Lower lobe of right lung (tissue), 2 donors: ENCODE data around the gene SF3B1. TPM values are rescaled to one million over a fixed set of nuclear protein-coding genes. Genes with fewer than 3 reads are reported as not detected.

ENCODE experiments used
- ATAC-seq, 2 donors: fragments of 200-7000 bp; cut with Tn5 transposase; one replicate each; pipeline ENCODE4 v1.9.1; 2020 to 2022; ENCODE audit warnings: mild to moderate bottlenecking in 2 of 2, moderate library complexity in 2 of 2
- DNase-seq: peaks from one replicate; pipeline ENCODE4 v3.0.0-alpha.2; 2020
- H3K27ac ChIP-seq: fragments of 200-600 bp; one replicate; pipeline ENCODE4 v1.8.0; 2022
- H3K27me3 ChIP-seq: fragments of 200-600 bp; one replicate; pipeline ENCODE4 v1.8.0; 2022; ENCODE audit warnings: low read depth
- H3K36me3 ChIP-seq: fragments of 200-600 bp; one replicate; pipeline ENCODE4 v1.8.0; 2022; ENCODE audit warnings: mild to moderate bottlenecking
- H3K4me1 ChIP-seq: fragments of 200-600 bp; one replicate; pipeline ENCODE4 v1.8.0; 2022
- H3K4me3 ChIP-seq: fragments of 200-600 bp; one replicate; pipeline ENCODE4 v1.8.0; 2022; ENCODE audit warnings: mild to moderate bottlenecking
- H3K9me3 ChIP-seq: fragments of 200-600 bp; one replicate; pipeline ENCODE4 v1.8.0; 2022
- intact Hi-C: fragments of 100-400 bp; cut with DNase I; formaldehyde crosslinking; loops from one replicate; pipeline ENCODE4 v1.11.0; 2022
- total RNA-seq: library from RNA; stranded (reverse); fragmentation: NEBNext Ultra II Directional; extraction: Animal tissue kit (Norgen Biotek cat#: 25700); gene quantifications from one replicate; pipeline ENCODE4 v1.2.1, GENCODE V29; 2021
- TF ChIP-seq, protein P1 (sequence below): fragments of 200-600 bp; IDR thresholded peaks from one replicate; pipeline ENCODE4 v1.8.0; 2022; ENCODE audit warnings: antibody characterized with exemption, mild to moderate bottlenecking
- donor health status: DM: no; HTN: yes; CAD: no; lungs with severe emphysema.

Gene SF3B1
- total RNA-seq, 1 donor from 2014 or later: 230 TPM

DNA sequence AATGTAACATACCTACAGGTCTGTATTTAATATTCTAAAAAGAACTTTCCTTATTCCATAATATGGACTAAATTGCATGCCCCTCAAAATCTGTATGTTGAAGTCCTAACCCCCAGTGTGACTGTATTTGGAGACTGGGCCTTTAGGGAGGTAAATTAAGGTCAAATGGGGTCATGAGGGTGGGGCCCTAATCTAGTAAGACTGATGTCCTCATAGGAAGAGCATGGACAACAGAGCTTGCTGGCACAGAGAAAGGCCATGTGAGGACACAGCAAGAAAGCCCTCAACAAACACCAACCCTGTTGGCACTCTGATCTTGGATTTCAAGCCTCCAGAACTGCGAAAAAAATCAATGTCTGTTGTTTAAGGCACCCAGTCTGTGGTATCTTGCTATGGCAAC lies 18.6 kb downstream of the SF3B1 start:
- TF ChIP-seq, protein P1, sequence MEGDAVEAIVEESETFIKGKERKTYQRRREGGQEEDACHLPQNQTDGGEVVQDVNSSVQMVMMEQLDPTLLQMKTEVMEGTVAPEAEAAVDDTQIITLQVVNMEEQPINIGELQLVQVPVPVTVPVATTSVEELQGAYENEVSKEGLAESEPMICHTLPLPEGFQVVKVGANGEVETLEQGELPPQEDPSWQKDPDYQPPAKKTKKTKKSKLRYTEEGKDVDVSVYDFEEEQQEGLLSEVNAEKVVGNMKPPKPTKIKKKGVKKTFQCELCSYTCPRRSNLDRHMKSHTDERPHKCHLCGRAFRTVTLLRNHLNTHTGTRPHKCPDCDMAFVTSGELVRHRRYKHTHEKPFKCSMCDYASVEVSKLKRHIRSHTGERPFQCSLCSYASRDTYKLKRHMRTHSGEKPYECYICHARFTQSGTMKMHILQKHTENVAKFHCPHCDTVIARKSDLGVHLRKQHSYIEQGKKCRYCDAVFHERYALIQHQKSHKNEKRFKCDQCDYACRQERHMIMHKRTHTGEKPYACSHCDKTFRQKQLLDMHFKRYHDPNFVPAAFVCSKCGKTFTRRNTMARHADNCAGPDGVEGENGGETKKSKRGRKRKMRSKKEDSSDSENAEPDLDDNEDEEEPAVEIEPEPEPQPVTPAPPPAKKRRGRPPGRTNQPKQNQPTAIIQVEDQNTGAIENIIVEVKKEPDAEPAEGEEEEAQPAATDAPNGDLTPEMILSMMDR: no peak
- Histone ChIP-seq H3K27me3 (no peaks in the 10 kb centered on the region), H3K36me3 (peaks cover 100% of the 10 kb centered on the region), H3K9me3 (no peaks in the 10 kb centered on the region), H3K27ac (no peak overlapping the region), H3K4me3 (no peak overlapping the region), H3K4me1 (no peaks in the 10 kb centered on the region)
- intact Hi-C loops: no loop called here
- DNase-seq (no peak), ATAC-seq (no peak)

DNA sequence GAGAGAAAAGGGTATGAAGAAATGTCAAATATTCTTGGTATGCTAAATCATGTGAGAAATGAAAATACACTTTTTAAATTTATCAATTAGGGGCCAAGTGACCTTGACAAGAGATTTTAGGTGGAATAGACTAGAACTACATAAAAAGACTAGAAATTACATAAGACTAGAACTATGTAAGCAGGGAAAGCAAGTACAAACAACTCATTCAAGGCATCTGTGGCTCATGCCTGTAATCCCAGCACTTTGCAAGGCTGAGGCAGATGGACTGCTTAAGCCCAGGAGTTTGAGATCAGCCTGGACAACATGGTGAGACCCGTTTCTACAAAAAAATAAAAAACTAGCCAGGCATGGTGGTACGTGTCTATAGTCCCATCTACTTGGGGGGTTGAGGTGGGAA lies 20.3 kb downstream of the SF3B1 start:
- no peak overlapping the region for H3K4me3 ChIP-seq
- H3K9me3 ChIP-seq: no peaks in the 10 kb centered on the region
- TF ChIP-seq, protein P1: no peak
- intact Hi-C loops: no loop called here
- H3K27me3 ChIP-seq: no peaks in the 10 kb centered on the region
- H3K36me3 ChIP-seq: peaks cover 100% of the 10 kb centered on the region
- no peaks in the 10 kb centered on the region for H3K4me1 ChIP-seq
- ATAC-seq (no peak), DNase-seq (no peak)
- no peak overlapping the region for H3K27ac ChIP-seq

DNA sequence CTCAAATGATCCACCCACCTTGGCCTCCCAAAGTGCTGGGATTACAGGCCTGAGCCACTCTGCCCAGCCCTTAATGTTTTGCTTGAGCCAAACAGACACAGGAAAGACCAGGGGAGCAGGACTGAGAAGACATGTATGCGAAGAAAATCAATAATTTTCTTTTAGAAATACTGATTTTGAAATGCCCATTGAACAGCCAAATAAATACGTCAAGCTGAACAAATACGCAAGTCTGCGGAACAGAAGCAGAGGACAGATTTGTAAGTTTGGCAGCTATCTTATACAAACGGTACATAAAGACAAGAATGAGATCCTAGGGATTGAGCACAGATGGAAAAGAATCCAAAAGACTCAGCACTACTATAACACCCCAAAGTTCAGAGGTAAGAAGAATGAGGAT lies 20.8 kb downstream of the SF3B1 start:
- TF ChIP-seq, protein P1: no peak
- no peak overlapping the region for H3K27ac ChIP-seq
- H3K4me3 ChIP-seq: no peak overlapping the region
- no peaks in the 10 kb centered on the region for H3K4me1 ChIP-seq
- H3K9me3 ChIP-seq: no peaks in the 10 kb centered on the region
- peaks cover 100% of the 10 kb centered on the region for H3K36me3 ChIP-seq
- H3K27me3 ChIP-seq: no peaks in the 10 kb centered on the region
- no peak for ATAC-seq
- intact Hi-C loops: no loop called here
- DNase-seq: no peak

DNA sequence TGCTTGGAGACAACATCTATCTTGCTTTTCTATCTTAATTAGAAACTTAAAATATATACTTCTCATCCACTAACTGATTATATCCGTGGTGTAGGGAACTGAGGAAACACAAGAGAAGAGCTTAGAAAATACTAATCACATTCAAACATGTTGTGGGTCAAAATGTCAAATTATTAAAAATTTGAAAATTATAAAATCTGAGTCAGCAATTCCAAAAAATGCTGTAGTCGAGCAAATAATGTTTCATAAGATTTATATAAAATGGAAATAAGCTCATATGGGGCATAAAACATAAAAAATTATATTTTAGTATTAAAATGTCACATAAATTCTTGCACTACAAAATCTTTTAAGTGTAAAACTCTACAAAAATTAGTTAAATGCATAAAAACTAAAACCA lies 29.2 kb downstream of the SF3B1 start:
- TF ChIP-seq, protein P1: no peak
- no peak for ATAC-seq
- H3K27me3 ChIP-seq: no peaks in the 10 kb centered on the region
- intact Hi-C loops: no loop called here
- H3K27ac ChIP-seq: no peak overlapping the region
- no peaks in the 10 kb centered on the region for H3K9me3 ChIP-seq
- no peaks in the 10 kb centered on the region for H3K4me1 ChIP-seq
- no peak overlapping the region for H3K4me3 ChIP-seq
- H3K36me3 ChIP-seq: peaks cover 100% of the 10 kb centered on the region
- DNase-seq: no peak

DNA sequence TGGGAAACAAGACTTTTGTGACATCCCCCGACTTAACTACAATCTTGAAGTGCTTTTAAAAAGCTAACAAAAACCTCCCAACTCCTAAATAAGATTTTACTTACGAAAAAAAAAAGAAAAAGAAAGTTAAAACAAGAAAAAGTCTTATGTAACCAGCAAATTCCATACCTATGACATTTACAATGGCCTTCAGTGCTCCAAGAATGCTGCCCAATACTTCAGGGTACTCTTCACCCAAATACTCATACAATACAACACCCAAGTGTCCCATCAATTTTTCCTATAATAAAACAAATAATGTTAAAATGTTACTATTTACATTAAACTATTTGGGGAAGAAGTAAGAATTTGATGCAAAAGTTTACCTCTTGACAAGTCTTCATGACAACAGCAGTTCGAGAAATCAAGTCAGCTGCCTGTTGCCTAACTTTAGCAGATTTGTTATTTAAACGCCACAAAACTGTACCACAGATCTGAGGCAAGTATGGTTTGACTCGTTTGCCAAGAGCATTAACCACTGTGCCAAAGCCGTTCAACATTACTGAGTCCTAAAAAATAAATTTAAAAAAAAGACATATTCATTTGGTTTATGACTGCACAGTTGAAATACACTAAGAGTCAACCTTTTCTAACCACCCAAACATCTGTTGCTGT lies 34.8 kb downstream of the SF3B1 start:
- peak in 1 of 2 donors; percentile 71 for ATAC-seq
- Histone ChIP-seq H3K27me3 (no peaks in the 10 kb centered on the region), H3K36me3 (peaks cover 100% of the 10 kb centered on the region)

More for the DNA sequence above, 34.8 kb downstream of the SF3B1 start:
- Histone ChIP-seq H3K4me3 (no peak overlapping the region), H3K27ac (no peak overlapping the region), H3K9me3 (no peaks in the 10 kb centered on the region), H3K4me1 (no peaks in the 10 kb centered on the region)
- intact Hi-C loops: no loop called here
- TF ChIP-seq, protein P1: no peak
- DNase-seq: no peak
